DMS153 (cell line): Measurements from ENCODE around the gene TMEM31.
"Not testable (repeated sequence)": the region's sequence is repeated elsewhere in the genome, so short reads cannot be mapped to it uniquely, and the experiment has no call there.

Experiments
- DNase-seq: peaks from one replicate; lab custom pipeline; 2025; lab: John Stamatoyannopoulos, UW

The TMEM31 gene

GRCh38 chrX:103726477-103726876 is 15.8 kb downstream of the TMEM31 start:
- no peak for DNase-seq

DNA sequence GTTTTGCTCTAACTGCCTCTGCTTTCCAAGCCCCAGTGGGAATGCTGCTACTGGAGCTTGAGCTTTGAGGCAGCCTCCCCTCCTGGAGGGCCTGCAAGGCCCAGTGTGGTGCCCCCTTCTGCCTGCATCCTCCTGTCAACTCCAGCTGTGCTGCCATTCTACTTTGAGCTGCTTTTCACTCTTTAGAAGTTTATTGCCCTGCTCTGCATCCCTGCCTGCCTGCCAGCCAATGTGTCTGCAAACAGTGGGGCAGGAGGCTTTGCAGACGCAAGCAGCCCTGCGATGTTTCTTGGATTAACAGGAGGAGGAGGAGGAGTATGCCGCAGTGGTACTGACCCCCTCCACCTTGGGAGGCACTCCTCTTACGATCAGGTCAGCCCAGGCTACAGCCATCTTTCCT is 16.4 kb downstream of the TMEM31 start:
- DNase-seq, result no peak

DNA sequence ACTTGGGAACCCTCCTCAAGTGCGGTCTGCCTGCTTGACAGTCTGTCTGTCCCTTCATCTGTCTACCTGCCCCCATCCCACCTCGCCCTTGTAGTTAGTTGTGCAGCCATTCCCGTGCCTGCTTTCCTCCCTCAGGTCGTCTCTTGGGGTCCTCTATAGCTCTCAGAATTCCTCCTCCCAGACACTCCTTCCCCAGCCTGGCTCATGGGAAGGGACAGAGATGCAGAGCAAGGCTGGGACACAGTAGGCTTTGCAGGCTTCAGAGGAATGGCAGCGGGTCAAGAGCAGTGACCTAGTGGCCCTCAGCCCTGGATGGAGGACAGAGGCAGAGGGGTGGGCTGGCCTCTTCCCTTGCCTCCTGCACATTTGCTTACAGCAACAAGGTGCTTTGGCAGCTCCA is 18.3 kb downstream of the TMEM31 start:
- no peak for DNase-seq

- no peak for DNase-seq
These were observed 19.6 kb downstream of the TMEM31 start for GRCh38 chrX:103730147-103730795.

DNA sequence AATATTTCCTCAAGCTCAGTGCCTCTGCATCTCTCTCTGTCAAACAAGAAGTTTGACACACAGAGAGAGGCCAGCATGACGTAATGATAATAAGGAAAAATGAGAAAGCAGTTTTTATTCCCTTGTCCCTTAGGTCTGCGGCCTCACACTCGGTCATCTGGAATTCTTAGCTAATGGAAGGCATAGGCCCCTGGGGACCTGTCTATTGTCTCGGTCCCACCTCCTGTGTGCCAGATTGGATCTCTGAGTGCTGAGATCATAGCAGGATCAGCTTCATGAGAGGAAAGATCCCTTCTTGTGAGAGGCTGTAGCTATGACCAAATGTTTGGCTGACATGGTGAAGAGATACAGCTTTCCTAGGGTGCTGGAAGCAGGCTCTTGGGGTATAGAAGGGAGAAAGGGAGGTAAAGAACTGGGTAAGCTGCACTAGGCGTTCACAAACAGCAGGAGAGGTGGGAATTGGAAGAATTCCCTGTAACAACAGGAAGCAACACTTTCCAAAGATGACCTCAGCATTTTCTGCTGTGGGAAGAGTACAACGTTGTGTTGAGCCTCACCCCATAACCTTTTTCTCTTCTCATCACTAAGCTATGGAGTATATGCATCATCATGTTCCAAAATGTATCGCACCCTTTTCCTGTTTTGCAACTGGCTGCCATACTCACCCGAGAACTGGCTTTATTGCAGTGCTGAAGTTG is 20.2 kb downstream of the TMEM31 start:
- DNase-seq, result no peak

DNA sequence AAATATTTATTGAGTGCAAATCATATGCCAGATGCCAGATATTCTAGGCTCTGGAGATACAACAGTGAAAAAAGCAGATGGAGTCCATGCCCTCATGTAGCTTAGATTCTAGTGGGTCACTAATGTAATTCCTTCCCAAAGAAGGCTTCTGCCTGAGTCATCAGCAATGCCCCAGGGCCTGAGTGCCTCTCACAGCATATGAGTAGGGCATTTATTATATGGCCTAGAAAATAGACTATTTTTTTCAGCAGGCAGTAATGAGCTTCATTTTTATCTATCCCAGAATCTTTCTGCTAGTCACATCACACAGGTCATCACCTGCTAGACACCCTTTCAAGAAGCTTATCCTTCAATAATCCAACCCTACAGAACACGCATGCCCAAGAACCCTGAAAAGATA is 22.3 kb downstream of the TMEM31 start:
- DNase-seq, result no peak

DNA sequence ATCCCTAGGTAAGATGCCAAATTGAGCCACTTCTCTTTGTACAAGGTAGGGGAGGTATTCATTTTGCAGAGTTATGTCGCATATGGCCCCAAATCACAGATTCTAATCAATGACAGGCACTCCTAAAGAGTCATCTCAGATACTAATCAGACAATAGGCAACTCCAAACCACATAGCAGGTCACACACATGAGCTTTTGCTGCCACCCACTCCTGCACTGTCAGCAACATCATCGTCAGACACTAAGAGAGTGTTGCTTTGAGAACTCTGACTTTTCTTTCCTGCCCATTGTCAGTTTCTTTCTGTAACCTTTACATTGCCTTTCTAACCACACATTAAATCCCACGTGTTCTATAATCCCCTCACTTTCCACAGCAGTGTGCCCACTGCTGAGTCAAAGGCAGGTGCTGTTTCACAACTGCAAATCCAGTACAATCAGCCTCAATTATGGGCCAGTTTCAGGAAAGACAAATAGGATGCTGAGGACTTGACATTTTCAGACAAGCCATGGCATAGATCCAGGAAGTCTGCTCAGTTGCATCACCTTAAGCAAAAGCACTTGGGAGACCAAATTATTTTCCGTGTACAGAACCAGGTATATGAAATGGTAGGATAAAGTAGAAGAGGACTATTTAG is 23.5 kb downstream of the TMEM31 start:
- DNase-seq, result no peak

GRCh38 chrX:103737696-103738095 is 27.0 kb downstream of the TMEM31 start:
- DNase-seq, result no peak

GRCh38 chrX:103739421-103739820 is 28.7 kb downstream of the TMEM31 start:
- DNase-seq, result no peak

DNA sequence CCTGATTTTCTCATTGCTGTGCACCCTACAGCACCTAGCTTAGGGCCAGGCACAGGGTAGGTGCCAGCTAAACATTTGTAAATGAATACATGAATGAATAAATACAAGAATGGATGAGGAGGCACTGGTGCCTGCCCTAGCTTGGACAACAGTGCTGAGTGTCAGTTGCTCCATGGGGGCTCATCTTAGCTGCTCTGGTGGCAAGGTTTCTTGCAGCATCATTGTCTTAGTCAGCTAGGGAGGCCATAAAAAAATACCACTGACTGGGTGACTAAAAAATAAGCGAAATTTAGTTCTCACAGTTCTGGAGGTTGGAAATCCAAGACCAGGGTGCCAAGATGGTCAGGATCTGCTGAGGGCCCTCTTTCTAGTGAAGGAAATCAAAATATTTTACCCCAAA is 31.2 kb downstream of the TMEM31 start:
- DNase-seq, result no peak

DNA sequence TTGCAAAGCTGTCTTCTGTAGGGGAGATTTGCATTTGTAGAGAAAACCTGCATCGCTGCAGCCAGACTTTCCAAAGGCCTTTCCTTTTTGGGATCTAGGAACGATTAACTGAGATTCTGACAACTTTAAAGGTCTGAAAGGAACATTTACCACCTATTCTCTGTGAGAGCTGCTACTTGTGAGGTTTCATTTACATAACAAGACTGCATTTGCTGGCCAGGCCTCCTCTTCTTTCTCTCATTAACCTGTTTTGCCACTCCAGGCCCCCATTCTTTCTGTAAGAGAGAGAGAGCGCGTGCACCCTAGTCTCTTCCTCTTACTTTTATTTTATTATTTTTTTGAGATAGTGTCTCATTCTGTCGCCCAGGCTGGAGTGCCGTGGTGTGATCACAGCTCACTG is 31.6 kb downstream of the TMEM31 start:
- no peak for DNase-seq

GRCh38 chrX:103747163-103747562 is 36.5 kb downstream of the TMEM31 start:
- no peak for DNase-seq

- DNase-seq, result no peak
These were observed 43.7 kb downstream of the TMEM31 start for GRCh38 chrX:103754401-103754800.

DNA sequence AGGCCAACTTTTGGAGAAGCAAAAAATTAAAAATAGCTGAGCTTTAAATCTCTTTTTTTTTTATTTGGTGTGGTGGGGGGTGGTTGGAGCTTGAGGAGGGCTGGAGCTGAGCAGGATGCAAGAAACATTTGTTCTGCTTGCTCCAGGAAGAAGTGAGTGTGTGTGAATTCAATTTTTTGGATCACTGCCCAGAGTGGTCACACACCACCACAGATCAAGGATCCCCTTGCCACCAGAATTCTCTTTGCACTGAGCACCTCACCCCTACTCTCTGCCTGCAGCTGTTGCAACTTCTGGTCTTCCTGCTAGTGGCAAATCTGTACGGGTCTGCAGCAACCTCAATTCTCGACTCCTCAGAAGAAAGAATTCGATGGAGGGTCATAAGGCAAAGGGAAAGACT is 46.0 kb downstream of the TMEM31 start:
- DNase-seq, result no peak

GRCh38 chrX:103758555-103758954 is 47.8 kb downstream of the TMEM31 start:
- no peak for DNase-seq

- not testable (repeated sequence) for DNase-seq
These were observed 52.8 kb downstream of the TMEM31 start for GRCh38 chrX:103763541-103763940.
